Small intestine (tissue), 7 donors: ENCODE results near the gene TIPARP. TPM values are rescaled to one million over a fixed set of nuclear protein-coding genes. Genes with fewer than 3 reads are reported as not detected.
"Not testable (repeated sequence)": the region's sequence is repeated elsewhere in the genome, so short reads cannot be mapped to it uniquely, and the experiment has no call there.

Experiments
- DNase-seq, 2 donors: peaks; one replicate each; pipeline versions ENCODE4 v3.0.0 to v3.0.0-alpha.2; 2013
- FAIRE-seq: peaks from 2 replicates; lab custom pipeline; 2012; peaks lifted over from hg19 to GRCh38; lab: Jason Lieb, UNC
- H3K27ac ChIP-seq, 3 donors: one replicate each; pipeline ENCODE4 v1.5.1; 2013; ENCODE audit warnings: low read length in 2 of 3, mild to moderate bottlenecking in 2 of 3, control low read depth in 1 of 3, inconsistent platforms in 1 of 3, low read depth in 1 of 3, moderate library complexity in 1 of 3
- H3K27me3 ChIP-seq, 3 donors: one replicate each; pipeline ENCODE4 v1.6.1; 2013; ENCODE audit warnings: low read length in 3 of 3, inconsistent platforms in 1 of 3; ENCODE audit not compliant: control insufficient read depth in 3 of 3, insufficient read depth in 3 of 3
- H3K36me3 ChIP-seq, 3 donors: one replicate each; pipeline ENCODE4 v1.6.1; 2013; ENCODE audit warnings: low read length in 3 of 3, inconsistent platforms in 1 of 3, low read depth in 1 of 3, mild to moderate bottlenecking in 1 of 3, moderate library complexity in 1 of 3; ENCODE audit not compliant: control insufficient read depth in 3 of 3, insufficient read depth in 2 of 3
- H3K4me1 ChIP-seq, 3 donors: one replicate each; pipeline ENCODE4 v1.6.1; 2013; ENCODE audit warnings: low read length in 2 of 3, inconsistent platforms in 1 of 3, low read depth in 1 of 3, mild to moderate bottlenecking in 1 of 3, moderate library complexity in 1 of 3; ENCODE audit not compliant: control insufficient read depth in 3 of 3, insufficient read depth in 2 of 3
- H3K4me3 ChIP-seq, 3 donors: one replicate each; pipeline ENCODE4 v1.5.1; 2013; ENCODE audit warnings: low read length in 3 of 3, control low read depth in 1 of 3, inconsistent platforms in 1 of 3, low read depth in 1 of 3, mild to moderate bottlenecking in 1 of 3, moderate library complexity in 1 of 3
- H3K9me3 ChIP-seq, 2 donors: one replicate each; pipeline ENCODE4 v1.6.1; 2013; ENCODE audit warnings: low read depth in 1 of 2, low read length in 1 of 2; ENCODE audit not compliant: control insufficient read depth in 2 of 2, insufficient read depth in 1 of 2
- WGBS, 3 donors: extraction: QIAGEN DNeasy Blood & Tissue Kit; methylation state at CpG; one replicate each; pipeline ENCODE4 v1.1.7; 2013; 5-methylcytosine and 5-hydroxymethylcytosine counted together
- polyA plus RNA-seq, 4 donors: library from polyadenylated mRNA; stranded (reverse) in 3 of 4; unstranded in 1 of 4; fragments of 200-250 nt in 3 of 4; fragments of 120-200 nt in 1 of 4; gene quantifications; one replicate each; pipeline versions ENCODE4 v1.2.1 to v1.2.3, GENCODE V29; 2013
- donor health status: healthy with polysubstance abuse.
- donor health status: control.
- donor health status: control.
- donor health status: Bipolar disorder and iron deficiency.
- donor health status: healthy.

TIPARP gene
- polyA plus RNA-seq, 4 donors: 8.5 to 18.3 (median 15.7) TPM

GRCh38 chr3:156642750-156643728 lies 31.4 kb upstream of the TIPARP start:
- no peak overlapping the region for H3K27ac ChIP-seq
- no peak overlapping the region for H3K4me3 ChIP-seq
- no peaks in the 10 kb centered on the region for H3K36me3 ChIP-seq
- DNase-seq: no peak
- H3K27me3 ChIP-seq: no peaks in the 10 kb centered on the region
- 70 to 84% (median 81%) methylated on average over 8 of the region's 8 CpGs for WGBS, 3 donors
- peaks cover 0 to 4% (median 0%) of the 10 kb centered on the region in 3 donors for H3K4me1 ChIP-seq
- FAIRE-seq: no peak
- no peaks in the 10 kb centered on the region for H3K9me3 ChIP-seq

GRCh38 chr3:156643729-156644389 lies 30.5 kb upstream of the TIPARP start:
- Histone ChIP-seq H3K27ac (no peak overlapping the region), H3K4me1 (peaks cover 0 to 4% (median 0%) of the 10 kb centered on the region in 3 donors), H3K9me3 (no peaks in the 10 kb centered on the region), H3K4me3 (no peak overlapping the region), H3K27me3 (no peaks in the 10 kb centered on the region), H3K36me3 (no peaks in the 10 kb centered on the region)
- FAIRE-seq (no peak), DNase-seq (peak in 1 of 2 donors; percentile 10)
- WGBS, 3 donors: 34 to 81% (median 71%) methylated on average over 6 of the region's 6 CpGs

- no peaks in the 10 kb centered on the region for H3K36me3 ChIP-seq
- H3K27ac ChIP-seq: no peak overlapping the region
- FAIRE-seq (no peak), DNase-seq (no peak)
- H3K27me3 ChIP-seq: no peaks in the 10 kb centered on the region
- no peak overlapping the region for H3K4me3 ChIP-seq
- no peaks in the 10 kb centered on the region for H3K9me3 ChIP-seq
- peaks cover 0 to 4% (median 0%) of the 10 kb centered on the region in 3 donors for H3K4me1 ChIP-seq
These were observed 29.4 kb upstream of the TIPARP start for GRCh38 chr3:156644958-156645357.

GRCh38 chr3:156646958-156647357 lies 27.4 kb upstream of the TIPARP start:
- Histone ChIP-seq H3K36me3 (no peaks in the 10 kb centered on the region), H3K4me1 (peaks cover 0 to 4% (median 0%) of the 10 kb centered on the region in 3 donors), H3K4me3 (no peak overlapping the region), H3K27ac (no peak overlapping the region), H3K9me3 (no peaks in the 10 kb centered on the region), H3K27me3 (no peaks in the 10 kb centered on the region)
- DNase-seq (no peak), FAIRE-seq (no peak)

- DNase-seq: no peak
- FAIRE-seq: no peak
- Histone ChIP-seq H3K27ac (no peak overlapping the region), H3K4me1 (peaks cover 0 to 4% (median 0%) of the 10 kb centered on the region in 3 donors), H3K4me3 (no peak overlapping the region), H3K27me3 (no peaks in the 10 kb centered on the region), H3K36me3 (no peaks in the 10 kb centered on the region), H3K9me3 (no peaks in the 10 kb centered on the region)
- WGBS, 3 donors: 73 to 78% (median 75%) methylated on average over 3 of the region's 3 CpGs
These were observed 26.3 kb upstream of the TIPARP start for GRCh38 chr3:156648086-156648485.

- no peak overlapping the region for H3K4me3 ChIP-seq
- no peak for FAIRE-seq
- no peaks in the 10 kb centered on the region for H3K9me3 ChIP-seq
- no peak for DNase-seq
- 72 to 90% (median 81%) methylated on average over 1 of the region's 1 CpG for WGBS, 3 donors
- H3K4me1 ChIP-seq: no peaks in the 10 kb centered on the region
- no peaks in the 10 kb centered on the region for H3K27me3 ChIP-seq
- no peak overlapping the region for H3K27ac ChIP-seq
- no peaks in the 10 kb centered on the region for H3K36me3 ChIP-seq
These were observed 24.7 kb upstream of the TIPARP start for GRCh38 chr3:156649681-156650080.

GRCh38 chr3:156652661-156653060 lies 21.7 kb upstream of the TIPARP start:
- FAIRE-seq, H3K4me3 ChIP-seq, H3K27me3 ChIP-seq, DNase-seq, H3K27ac ChIP-seq, H3K4me1 ChIP-seq, H3K9me3 ChIP-seq, H3K36me3 ChIP-seq: not testable (repeated sequence)
- WGBS, 3 donors: 93 to 99% (median 96%) methylated on average over 2 of the region's 2 CpGs

GRCh38 chr3:156654834-156655233 lies 19.6 kb upstream of the TIPARP start:
- no peaks in the 10 kb centered on the region for H3K36me3 ChIP-seq
- FAIRE-seq (no peak), DNase-seq (no peak)
- H3K4me1 ChIP-seq: no peaks in the 10 kb centered on the region
- no peaks in the 10 kb centered on the region for H3K27me3 ChIP-seq
- 91 to 97% (median 92%) methylated on average over 1 of the region's 1 CpG for WGBS, 3 donors
- H3K27ac ChIP-seq: no peak overlapping the region
- H3K4me3 ChIP-seq: no peak overlapping the region
- no peaks in the 10 kb centered on the region for H3K9me3 ChIP-seq
